NCI-H526 (cell line): ENCODE results near the gene NDUFAF4.

Source experiments
- DNase-seq, 2 experiments: peaks; one replicate each; lab custom pipeline; 2025; lab: John Stamatoyannopoulos, UW

NDUFAF4 gene

GRCh38 chr6:96899019-96899418 lies 1.3 kb upstream of the NDUFAF4 start:
- peak in 1 of 2 experiments; percentile 57 for DNase-seq

- DNase-seq: peak; percentile 8 to 24
These were observed 655 bp upstream of the NDUFAF4 start for GRCh38 chr6:96898241-96898851.

- no peak for DNase-seq
These were observed 8.5 kb downstream of the NDUFAF4 start for GRCh38 chr6:96889146-96889545.

- DNase-seq: no peak
These were observed 8.9 kb downstream of the NDUFAF4 start for GRCh38 chr6:96888745-96889144.

DNA sequence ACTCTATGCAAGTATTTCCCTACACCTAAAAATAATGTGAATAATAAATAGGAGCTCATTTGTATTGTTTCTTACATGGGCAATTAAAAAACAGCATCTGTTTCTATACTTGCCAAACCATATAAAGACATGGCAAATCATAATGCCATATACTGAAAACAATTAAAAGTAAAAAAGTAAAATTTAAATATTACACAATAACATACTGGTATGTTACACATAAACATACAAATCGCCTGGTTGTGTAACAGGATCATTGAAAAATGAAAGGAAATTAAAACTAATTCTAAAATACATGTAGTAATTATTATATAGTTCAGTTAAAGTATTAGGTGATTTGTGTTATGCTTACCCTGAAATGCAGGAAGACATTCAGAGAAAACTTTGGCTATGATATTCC lies 11.2 kb downstream of the NDUFAF4 start:
- no peak for DNase-seq

DNA sequence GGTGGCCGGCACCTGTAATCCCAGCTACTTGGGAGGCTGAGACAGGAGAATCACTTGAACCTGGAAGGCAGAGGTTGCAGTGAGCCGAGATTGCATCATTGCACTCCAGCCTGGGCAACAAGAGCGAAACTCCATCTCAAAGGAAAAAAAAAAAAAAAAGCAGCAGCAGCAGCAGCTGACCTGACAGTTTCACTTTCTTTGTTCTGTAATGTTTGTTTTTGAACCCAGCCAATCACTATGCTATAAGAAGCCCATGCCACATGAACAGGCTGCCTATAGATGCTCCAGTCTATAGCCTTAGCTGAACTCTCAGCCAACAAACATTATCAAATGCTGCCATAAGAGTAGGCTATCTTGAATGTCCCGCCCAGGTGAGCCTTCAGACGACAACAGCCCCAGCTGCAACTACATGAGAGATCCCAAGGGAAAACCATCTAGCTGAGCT lies 12.5 kb downstream of the NDUFAF4 start:
- DNase-seq: peak; percentile 69 to 88

GRCh38 chr6:96878143-96878542 lies 19.5 kb downstream of the NDUFAF4 start:
- no peak for DNase-seq

GRCh38 chr6:96876886-96877545 lies 20.7 kb downstream of the NDUFAF4 start:
- no peak for DNase-seq

DNA sequence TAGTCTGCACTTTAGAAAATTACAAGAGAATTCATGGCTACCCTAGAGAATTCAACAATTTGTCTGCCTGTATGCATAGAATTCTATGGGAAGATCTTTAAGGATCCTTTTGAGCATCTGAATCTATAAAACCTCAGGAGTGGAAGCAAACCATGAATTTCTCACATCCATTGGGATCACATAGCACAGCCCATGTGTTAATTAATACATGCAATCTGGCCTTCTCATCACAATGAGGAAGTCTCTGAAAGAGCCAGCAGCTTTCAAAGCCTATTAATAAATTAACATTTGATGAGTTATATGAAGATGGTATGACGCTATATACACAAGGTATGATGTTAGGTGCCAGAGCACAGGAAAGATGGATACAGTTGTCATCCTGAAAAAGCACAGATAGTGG lies 24.7 kb downstream of the NDUFAF4 start:
- DNase-seq: no peak

- DNase-seq: no peak
These were observed 32.7 kb downstream of the NDUFAF4 start for GRCh38 chr6:96865055-96865405.

- no peak for DNase-seq
These were observed 33.3 kb downstream of the NDUFAF4 start for GRCh38 chr6:96864216-96865054.

- DNase-seq: no peak
These were observed 35.1 kb downstream of the NDUFAF4 start for GRCh38 chr6:96862560-96862959.

DNA sequence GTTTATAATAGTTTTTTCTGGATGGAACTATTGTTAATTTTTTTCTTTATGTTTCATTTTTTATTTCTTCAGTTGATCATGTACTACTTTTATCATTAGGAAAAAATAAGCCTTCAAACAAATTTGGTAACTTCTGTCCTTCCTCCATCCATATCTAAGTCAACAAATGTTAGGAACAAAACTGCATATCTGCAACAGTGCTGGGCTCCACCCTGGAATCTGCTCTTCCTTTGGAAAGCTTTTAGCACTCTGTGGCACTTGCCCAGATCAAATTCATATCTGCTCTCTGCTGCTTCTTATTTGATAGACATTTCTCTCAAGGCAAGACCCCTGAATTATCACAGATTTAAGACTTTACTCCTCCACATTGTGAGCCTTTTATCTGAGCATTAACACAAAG lies 36.1 kb downstream of the NDUFAF4 start:
- no peak for DNase-seq

- no peak for DNase-seq
These were observed 40.8 kb downstream of the NDUFAF4 start for GRCh38 chr6:96856856-96857255.

- no peak for DNase-seq
These were observed 44.6 kb downstream of the NDUFAF4 start for GRCh38 chr6:96853083-96853482.

- no peak for DNase-seq
These were observed 45.1 kb downstream of the NDUFAF4 start for GRCh38 chr6:96852605-96853004.

DNA sequence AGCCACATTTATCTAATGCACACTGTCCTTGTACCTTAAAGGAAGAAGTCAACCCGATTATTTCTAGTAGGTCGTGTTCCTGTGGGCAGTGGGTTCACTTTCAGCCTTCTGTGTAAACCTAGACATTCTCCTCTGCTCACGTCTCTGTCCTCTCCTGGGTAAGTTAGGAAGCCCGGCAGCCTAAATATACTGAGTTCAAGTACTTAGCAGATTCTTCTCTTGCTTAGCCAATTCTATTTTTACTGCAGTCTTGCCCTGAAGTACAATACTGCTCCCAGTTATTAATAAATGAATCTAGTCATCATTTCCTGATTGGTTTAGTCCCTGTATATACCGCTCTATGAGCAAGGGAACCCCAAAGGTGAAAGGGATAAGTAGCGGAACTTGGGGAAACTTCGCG lies 45.8 kb downstream of the NDUFAF4 start:
- no peak for DNase-seq

DNA sequence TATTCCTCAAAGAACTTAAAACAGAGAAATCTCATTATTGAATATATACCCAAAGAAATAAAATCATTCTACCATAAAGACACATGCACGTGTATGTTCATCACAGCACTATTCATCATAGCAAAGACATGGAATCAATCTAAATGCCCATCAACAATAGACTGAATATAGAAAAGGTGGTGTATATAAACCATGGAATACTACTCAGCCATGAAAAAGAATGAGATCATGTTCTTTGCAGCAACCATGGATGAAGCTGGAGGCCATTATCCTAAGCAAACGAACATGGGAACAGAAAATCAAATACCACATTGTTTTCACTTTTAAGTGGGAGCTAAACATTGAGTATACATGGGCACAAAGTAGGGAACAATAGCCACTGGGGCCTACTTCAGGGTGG lies 48.1 kb downstream of the NDUFAF4 start:
- no peak for DNase-seq

DNA sequence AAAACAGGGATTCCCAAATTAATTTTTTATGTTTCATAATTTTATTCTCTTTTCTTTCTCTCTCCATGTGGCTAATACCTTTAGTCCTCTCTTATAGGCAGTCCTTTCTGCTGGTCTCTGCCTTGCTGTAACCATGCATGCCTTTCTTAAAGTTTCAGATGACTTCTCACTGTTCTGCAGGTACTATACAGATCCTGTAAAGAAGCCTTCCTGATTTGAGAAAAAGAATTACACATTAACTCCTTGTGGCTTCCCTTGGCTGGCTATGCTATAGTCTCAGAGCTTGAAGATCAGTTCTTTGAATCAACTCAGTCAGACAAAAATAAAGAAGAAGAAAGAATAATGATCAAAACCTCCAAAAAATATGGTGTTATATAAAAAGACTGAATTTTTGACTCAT lies 53.2 kb downstream of the NDUFAF4 start:
- no peak for DNase-seq

DNA sequence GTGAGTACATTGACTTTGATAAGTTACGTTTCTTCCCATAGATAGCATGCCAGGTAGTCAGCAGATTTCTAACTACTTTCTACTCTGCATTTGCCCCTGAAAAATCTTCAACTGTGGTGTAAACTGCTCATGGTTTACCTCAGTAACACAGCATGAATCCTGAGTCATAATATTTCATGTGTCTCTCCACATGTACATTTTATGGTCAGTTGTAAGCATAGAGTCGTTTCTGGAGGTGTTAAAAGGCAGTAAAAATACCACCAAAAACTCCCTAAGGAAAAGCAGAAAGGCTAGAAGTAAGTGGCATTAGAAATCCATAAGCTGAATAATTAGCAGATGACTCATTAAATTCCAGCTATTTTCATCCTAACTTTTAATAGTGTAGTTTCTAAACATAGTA lies 56.3 kb downstream of the NDUFAF4 start:
- no peak for DNase-seq
